A673 (cell line): ENCODE measurements around the gene GAS2L2. TPM values are rescaled to one million over a fixed set of nuclear protein-coding genes. Genes with fewer than 3 reads are reported as not detected.

Experiments
- BruUV-seq: library from RNA; stranded (reverse); fragments of 400-500 nt; replicated peaks from 2 replicates; lab custom pipeline; 2021; lab: Mats Ljungman, UMichigan
- CTCF ChIA-PET: fragments of 300-600 bp; sonication (Branson Sonifier 250); formaldehyde crosslinking; loops from one replicate; lab custom pipeline; 2022; ENCODE audit warnings: antibody characterized with exemption; lab: Charles Lee
- POLR2A ChIA-PET: fragments of 300-600 bp; sonication (Branson Sonifier 250); formaldehyde crosslinking; loops from one replicate; lab custom pipeline; 2022; ENCODE audit warnings: antibody characterized with exemption; ENCODE audit not compliant: low non-redundant PET; lab: Charles Lee
- DNase-seq: peaks from one replicate; pipeline ENCODE4 v3.0.0-alpha.2; 2015; ENCODE audit warnings: low spot score
- H3K27ac ChIP-seq: fragments of 200-600 bp; sonication (generic); 2 replicates; pipeline ENCODE4 v1.5.1; 2016; ENCODE audit warnings: mixed run types, low read depth, mild to moderate bottlenecking, mixed read lengths, antibody characterized with exemption, low read length; ENCODE audit not compliant: poor library complexity, severe bottlenecking
- H3K27me3 ChIP-seq: fragments of 200-600 bp; sonication (generic); replicated peaks from 2 replicates; pipeline ENCODE4 v1.6.1; 2017; ENCODE audit warnings: mixed run types, low read depth, mild to moderate bottlenecking, mixed read lengths, antibody characterized with exemption, low read length; ENCODE audit not compliant: insufficient read depth, poor library complexity
- H3K36me3 ChIP-seq: fragments of 200-600 bp; sonication (generic); 2 replicates; pipeline ENCODE4 v1.6.1; 2016; ENCODE audit warnings: mixed run types, mild to moderate bottlenecking, mixed read lengths, antibody characterized with exemption, low read length; ENCODE audit not compliant: insufficient read depth, poor library complexity, severe bottlenecking
- H3K4me1 ChIP-seq: fragments of 200-600 bp; sonication (generic); 2 replicates; pipeline ENCODE4 v1.6.1; 2017; ENCODE audit warnings: mixed run types, mild to moderate bottlenecking, mixed read lengths, antibody characterized with exemption, low read length; ENCODE audit not compliant: insufficient read depth, poor library complexity, severe bottlenecking
- H3K4me3 ChIP-seq: fragments of 200-600 bp; sonication (generic); 2 replicates; pipeline ENCODE4 v1.5.1; 2016; ENCODE audit warnings: low read depth, mixed run types, mild to moderate bottlenecking, mixed read lengths, low read length; ENCODE audit not compliant: poor library complexity, severe bottlenecking
- H3K9me3 ChIP-seq: fragments of 200-600 bp; sonication (generic); 2 replicates; pipeline ENCODE4 v1.6.1; 2016; ENCODE audit warnings: mixed run types, low read depth, mild to moderate bottlenecking, mixed read lengths, antibody characterized with exemption, low read length; ENCODE audit not compliant: poor library complexity, severe bottlenecking
- EZH2 ChIP-seq: fragments of 200-600 bp; sonication (generic); IDR thresholded peaks from 2 replicates; pipeline ENCODE4 v1.6.1; 2017; ENCODE audit warnings: borderline replicate concordance, low read depth, mild to moderate bottlenecking, mixed read lengths, antibody characterized with exemption, low read length; ENCODE audit not compliant: poor library complexity, severe bottlenecking
- intact Hi-C: fragments of 100-400 bp; cut with micrococcal nuclease; formaldehyde crosslinking; loops from one replicate; pipeline ENCODE4 v1.10.0; 2022; ENCODE audit not compliant: unreplicated experiment
- total RNA-seq: library from RNA; stranded (reverse); gene quantifications from 2 replicates; pipeline ENCODE4 v1.2.3, GENCODE V29; 2021
- TF ChIP-seq, protein P1 (sequence below): fragments of 300-800, 200-600 bp; sonication (generic); conservative IDR thresholded peaks from 2 replicates; pipeline ENCODE4 v1.5.1; 2017; ENCODE audit warnings: low read depth, mild to moderate bottlenecking, antibody characterized with exemption, low read length, moderate library complexity, mixed read lengths

The GAS2L2 gene
- total RNA-seq, 1 experiment from 2014 or later = not detected

DNA sequence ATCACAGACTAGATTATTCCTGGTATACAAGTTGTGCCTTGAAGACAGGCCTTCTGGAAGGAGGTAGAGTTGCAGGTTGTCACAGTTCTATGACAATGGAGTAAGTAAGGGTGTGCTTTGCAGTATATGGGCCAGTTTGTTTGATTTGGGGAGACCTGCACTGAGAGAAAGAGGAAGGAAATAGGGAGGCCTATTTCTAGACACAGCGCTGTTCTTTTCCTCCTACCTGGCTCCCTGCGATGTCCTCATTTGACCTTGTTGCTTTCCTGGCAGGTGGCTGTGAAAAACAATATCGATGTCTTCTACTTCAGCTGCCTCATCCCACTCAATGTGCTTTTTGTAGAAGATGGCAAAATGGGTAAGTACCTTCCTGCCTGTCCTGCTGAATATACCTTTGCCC is 44.1 kb downstream of the GAS2L2 start:
- H3K4me3 ChIP-seq = no peak overlapping the region
- TF ChIP-seq, protein P1, sequence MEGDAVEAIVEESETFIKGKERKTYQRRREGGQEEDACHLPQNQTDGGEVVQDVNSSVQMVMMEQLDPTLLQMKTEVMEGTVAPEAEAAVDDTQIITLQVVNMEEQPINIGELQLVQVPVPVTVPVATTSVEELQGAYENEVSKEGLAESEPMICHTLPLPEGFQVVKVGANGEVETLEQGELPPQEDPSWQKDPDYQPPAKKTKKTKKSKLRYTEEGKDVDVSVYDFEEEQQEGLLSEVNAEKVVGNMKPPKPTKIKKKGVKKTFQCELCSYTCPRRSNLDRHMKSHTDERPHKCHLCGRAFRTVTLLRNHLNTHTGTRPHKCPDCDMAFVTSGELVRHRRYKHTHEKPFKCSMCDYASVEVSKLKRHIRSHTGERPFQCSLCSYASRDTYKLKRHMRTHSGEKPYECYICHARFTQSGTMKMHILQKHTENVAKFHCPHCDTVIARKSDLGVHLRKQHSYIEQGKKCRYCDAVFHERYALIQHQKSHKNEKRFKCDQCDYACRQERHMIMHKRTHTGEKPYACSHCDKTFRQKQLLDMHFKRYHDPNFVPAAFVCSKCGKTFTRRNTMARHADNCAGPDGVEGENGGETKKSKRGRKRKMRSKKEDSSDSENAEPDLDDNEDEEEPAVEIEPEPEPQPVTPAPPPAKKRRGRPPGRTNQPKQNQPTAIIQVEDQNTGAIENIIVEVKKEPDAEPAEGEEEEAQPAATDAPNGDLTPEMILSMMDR = no peak
- TF ChIP-seq EZH2 = no peak
- ChIA-PET CTCF (no interaction called here), POLR2A (no interaction called here)
- DNase-seq = no peak
- H3K4me1 ChIP-seq = no peaks in the 10 kb centered on the region
- no peaks in the 10 kb centered on the region for H3K9me3 ChIP-seq
- intact Hi-C loops = no loop called here
- H3K36me3 ChIP-seq = no peaks in the 10 kb centered on the region
- H3K27me3 ChIP-seq = no peaks in the 10 kb centered on the region
- H3K27ac ChIP-seq = no peak overlapping the region
- no TSS peak for BruUV-seq

DNA sequence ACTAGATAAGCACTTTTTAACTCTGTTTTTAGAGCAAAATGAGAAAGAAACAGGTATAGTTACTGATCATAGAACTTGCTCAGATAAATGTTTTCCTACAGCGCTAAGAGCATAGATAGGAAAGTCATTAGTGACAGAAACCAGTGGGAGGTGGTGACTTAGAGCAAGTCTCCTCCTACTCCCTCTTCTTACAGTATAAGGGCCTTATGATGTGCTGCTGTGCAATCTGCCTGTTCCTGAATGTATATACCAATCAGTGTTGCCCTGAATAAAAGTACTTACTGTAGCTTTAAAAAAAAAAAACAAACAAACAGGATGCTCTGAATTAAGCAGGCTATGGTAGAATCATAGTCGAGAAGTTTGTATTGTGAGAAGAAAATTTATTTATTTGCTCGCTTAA is 44.9 kb downstream of the GAS2L2 start:
- intact Hi-C loops = no loop called here
- no peaks in the 10 kb centered on the region for H3K27me3 ChIP-seq
- POLR2A ChIA-PET = no interaction called here
- TF ChIP-seq, protein P1 = no peak
- TF ChIP-seq EZH2 = no peak
- H3K4me1 ChIP-seq = no peaks in the 10 kb centered on the region
- H3K27ac ChIP-seq = no peak overlapping the region
- BruUV-seq = no TSS peak
- DNase-seq = no peak
- CTCF ChIA-PET = no interaction called here
- no peaks in the 10 kb centered on the region for H3K9me3 ChIP-seq
- H3K4me3 ChIP-seq = no peak overlapping the region
- no peaks in the 10 kb centered on the region for H3K36me3 ChIP-seq

DNA sequence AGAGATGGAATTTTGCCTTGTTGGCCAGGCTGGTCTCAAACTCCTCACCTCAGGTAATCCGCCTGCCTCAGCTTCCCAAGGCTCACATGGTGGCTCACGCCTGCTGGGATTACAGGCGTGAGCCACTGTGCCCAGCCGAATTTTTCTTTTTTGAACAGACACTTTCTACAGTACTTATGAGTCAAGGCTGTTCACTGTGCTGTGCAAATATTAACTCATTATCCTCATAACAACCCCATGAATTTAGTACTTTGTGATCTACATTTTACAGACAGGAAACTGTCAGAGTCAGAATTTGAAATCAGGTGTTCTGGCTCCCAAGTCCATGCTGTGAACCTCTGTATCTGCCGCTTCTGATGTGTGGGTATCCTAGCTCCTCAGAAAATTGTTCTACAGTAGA is 47.3 kb downstream of the GAS2L2 start:
- no peak overlapping the region for H3K4me3 ChIP-seq
- H3K27ac ChIP-seq = no peak overlapping the region
- no peaks in the 10 kb centered on the region for H3K36me3 ChIP-seq
- no peaks in the 10 kb centered on the region for H3K9me3 ChIP-seq
- CTCF ChIA-PET = no interaction called here
- intact Hi-C loops = no loop called here
- no peaks in the 10 kb centered on the region for H3K4me1 ChIP-seq
- POLR2A ChIA-PET = no interaction called here
- BruUV-seq = no TSS peak
- TF ChIP-seq EZH2 = no peak
- TF ChIP-seq, protein P1 = no peak
- DNase-seq = no peak
- no peaks in the 10 kb centered on the region for H3K27me3 ChIP-seq
